DMS114 treated with DMSO at 0.1 percent for 48 hours (cell line): ENCODE measurements around the gene FER1L5.

Source experiments
- DNase-seq: peaks from one replicate; lab custom pipeline; 2025; ENCODE audit not compliant: unreplicated experiment; lab: John Stamatoyannopoulos, UW

Gene FER1L5

GRCh38 chr2:96679848-96680247, 37.3 kb downstream of the FER1L5 start:
- no peak for DNase-seq

GRCh38 chr2:96680561-96681141, 38.1 kb downstream of the FER1L5 start:
- no peak for DNase-seq

- no peak for DNase-seq
Observed at GRCh38 chr2:96681540-96681939, 39.0 kb downstream of the FER1L5 start.

GRCh38 chr2:96683307-96683706, 40.7 kb downstream of the FER1L5 start:
- no peak for DNase-seq

GRCh38 chr2:96683972-96684820, 41.6 kb downstream of the FER1L5 start:
- no peak for DNase-seq

- no peak for DNase-seq
Observed at GRCh38 chr2:96684883-96685576, 42.5 kb downstream of the FER1L5 start.

- DNase-seq = no peak
Observed at GRCh38 chr2:96685577-96686459, 43.3 kb downstream of the FER1L5 start.

- no peak for DNase-seq
Observed at GRCh38 chr2:96687266-96687665, 44.7 kb downstream of the FER1L5 start.

- DNase-seq = no peak
Observed at GRCh38 chr2:96687711-96688640, 45.4 kb downstream of the FER1L5 start.

- DNase-seq = no peak
Observed at GRCh38 chr2:96688649-96689430, 46.3 kb downstream of the FER1L5 start.

GRCh38 chr2:96689431-96689991, 46.9 kb downstream of the FER1L5 start:
- no peak for DNase-seq

GRCh38 chr2:96690306-96691021, 47.9 kb downstream of the FER1L5 start:
- no peak for DNase-seq

GRCh38 chr2:96691022-96691612, 48.6 kb downstream of the FER1L5 start:
- no peak for DNase-seq

- no peak for DNase-seq
Observed at GRCh38 chr2:96692094-96692971, 49.8 kb downstream of the FER1L5 start.

GRCh38 chr2:96693286-96694200, 51.0 kb downstream of the FER1L5 start:
- no peak for DNase-seq

GRCh38 chr2:96694279-96694678, 51.7 kb downstream of the FER1L5 start:
- DNase-seq = no peak
